Fibroblast of skin of left biceps (primary cell): ENCODE measurements around the gene HHAT.
"Not testable (repeated sequence)": the region's sequence is repeated elsewhere in the genome, so short reads cannot be mapped to it uniquely, and the experiment has no call there.

Experiments
- DNase-seq, 2 experiments: peaks; one replicate each; pipeline ENCODE4 v3.0.0-alpha.2; 2013; ENCODE audit warnings: low read depth in 2 of 2

Gene HHAT

DNA sequence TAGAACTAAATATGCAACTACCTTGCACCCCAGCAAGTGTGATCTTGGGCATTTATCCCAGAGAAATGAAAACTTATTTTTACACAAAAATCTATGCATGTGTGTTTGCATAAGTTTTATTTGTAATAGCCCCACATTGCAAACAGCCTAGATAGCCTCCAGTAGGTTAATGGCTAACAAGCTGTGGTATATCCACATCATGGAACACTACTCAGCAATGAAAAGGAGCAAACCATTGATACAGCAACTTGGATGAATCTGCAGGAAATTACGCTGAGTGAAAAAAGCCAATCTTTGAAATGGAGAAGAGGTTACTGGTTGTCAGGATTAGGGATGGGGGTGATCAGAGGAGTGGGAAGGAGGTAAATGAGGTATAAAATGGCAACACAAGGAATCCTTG lies 67.8 kb downstream of the HHAT start:
- DNase-seq: no peak

DNA sequence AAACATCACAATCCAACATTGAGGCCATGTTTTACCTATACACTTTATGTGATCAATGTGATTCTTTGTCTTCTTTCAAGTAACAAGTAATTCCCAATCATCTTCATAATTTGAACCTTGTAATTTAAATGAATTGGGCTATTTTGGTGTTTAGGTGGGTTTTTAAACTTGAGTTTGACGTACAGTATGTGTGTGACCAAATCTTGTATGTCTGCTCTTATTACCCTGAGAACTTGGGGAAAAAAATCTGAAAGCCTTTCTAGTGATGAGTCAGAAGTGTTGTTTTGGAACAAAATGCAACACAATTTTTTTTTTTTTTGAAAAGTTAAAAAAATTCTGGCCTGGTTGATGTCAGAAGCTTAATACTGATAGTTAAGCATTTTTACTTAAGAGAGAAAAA lies 68.5 kb downstream of the HHAT start:
- no peak for DNase-seq

GRCh38 chr1:210397681-210398080 lies 69.0 kb downstream of the HHAT start:
- DNase-seq: no peak

- no peak for DNase-seq
Observed at GRCh38 chr1:210398466-210398865, 69.8 kb downstream of the HHAT start.

DNA sequence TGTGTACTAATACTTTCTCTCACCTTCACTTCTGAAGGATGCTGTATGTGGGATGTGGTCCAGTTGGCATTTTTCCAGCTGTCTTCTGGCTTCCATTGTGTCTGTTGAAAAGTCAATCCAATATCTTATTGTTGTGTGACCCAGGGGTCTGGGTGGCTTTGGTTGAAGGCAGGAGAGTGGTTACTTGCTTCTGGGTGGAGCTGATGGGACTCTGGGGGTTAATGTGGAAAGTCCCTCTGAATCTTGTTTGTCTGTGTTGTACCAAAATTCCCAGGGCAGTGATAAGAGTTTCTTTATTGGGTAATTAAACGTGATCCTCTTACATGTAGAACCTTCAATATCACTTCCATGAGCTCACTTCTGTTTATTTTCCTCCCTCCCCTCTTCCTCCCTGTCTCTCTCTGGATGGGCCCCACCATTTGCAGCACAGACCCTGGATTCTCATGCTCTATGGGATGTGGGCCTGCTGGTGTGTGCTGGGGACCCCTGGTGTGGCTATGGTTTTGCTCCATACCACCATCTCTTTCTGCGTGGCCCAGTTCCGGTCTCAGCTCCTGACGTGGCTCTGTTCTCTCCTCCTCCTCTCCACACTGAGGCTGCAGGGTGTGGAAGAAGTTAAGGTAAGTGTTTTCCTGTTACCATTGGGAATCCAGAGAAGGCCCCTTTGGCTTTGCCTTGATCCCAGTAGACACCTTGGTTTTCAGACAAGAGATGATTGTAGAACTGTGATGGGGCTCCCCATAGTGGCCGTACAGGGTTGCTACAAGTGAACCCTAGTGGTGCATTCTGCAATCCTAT lies 71.5 kb downstream of the HHAT start:
- peak in 1 of 2 experiments; percentile 34 for DNase-seq

DNA sequence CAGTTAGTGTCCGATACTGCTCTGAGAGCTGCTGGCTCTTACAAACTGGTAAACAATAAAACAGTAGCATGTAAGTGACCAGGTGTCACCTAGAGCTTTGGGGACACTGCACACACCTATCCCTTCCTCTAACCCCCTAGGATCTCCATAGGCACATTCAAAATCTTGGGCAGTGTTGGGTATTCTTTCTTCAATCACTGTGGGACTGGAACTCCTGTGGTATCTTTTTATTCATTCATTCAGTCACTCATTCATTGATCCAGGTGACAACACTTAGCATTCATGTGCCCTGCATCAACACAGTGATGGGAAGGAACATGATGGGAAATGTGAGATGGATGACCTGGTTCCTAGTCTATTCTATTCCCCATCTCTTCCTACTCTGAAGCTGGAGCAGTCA lies 73.9 kb downstream of the HHAT start:
- DNase-seq: no peak

DNA sequence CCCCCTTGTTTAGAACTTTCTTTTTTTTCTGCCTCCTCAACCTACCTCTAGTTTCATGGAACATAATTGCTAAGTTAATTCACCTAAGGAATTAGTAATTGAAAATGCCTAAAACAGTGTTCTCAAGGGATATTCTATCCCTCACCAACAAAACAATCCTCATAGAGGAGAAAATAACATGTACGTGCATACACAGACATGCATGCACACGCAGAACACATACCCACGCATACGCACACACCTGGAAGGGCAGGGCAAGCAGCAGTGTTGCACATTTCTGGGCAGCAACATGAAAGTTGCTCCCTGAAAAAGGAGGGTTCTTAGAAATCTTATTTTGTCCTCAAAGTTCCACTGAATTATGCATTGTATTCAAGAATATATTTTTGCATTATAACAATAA lies 76.6 kb downstream of the HHAT start:
- no peak for DNase-seq

DNA sequence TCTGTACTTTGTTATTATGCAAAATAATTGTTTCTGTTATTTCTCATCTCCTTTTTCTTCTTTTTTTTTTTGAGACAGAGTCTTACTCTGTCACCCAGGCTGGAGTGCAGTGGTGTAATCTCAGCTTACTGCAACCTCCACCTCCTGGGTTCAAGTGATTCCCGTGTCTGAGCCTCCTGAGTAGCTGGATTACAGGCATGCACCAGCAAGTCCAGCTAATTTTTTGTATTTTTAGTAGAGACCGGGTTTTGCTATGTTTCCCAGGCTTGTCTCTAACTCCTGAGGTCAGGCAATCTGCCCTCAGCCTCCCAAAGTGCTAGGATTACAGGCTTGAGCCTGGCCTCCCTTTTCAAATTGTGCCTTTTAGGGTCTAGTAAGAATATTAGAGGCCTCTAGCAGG lies 77.6 kb downstream of the HHAT start:
- DNase-seq: not testable (repeated sequence)

GRCh38 chr1:210407207-210407886 lies 78.6 kb downstream of the HHAT start:
- DNase-seq: no peak

DNA sequence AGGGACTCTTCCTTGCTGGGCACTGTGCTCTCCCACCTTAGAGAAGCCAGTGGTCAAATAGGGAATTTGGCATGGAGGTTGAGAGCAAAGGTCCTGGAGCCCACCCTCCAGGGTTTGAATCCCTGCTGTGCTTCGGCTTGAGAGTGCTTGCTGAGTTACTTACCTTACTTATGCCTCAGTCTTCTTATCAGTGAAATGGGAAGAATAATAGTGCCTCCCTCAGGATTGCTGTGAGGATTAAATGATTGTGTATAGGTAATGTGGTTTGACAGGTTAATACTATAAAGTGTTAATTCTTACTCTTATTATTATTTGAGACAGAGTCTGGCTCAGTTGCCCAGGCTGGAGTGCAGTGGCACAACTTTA lies 79.2 kb downstream of the HHAT start:
- no peak for DNase-seq

DNA sequence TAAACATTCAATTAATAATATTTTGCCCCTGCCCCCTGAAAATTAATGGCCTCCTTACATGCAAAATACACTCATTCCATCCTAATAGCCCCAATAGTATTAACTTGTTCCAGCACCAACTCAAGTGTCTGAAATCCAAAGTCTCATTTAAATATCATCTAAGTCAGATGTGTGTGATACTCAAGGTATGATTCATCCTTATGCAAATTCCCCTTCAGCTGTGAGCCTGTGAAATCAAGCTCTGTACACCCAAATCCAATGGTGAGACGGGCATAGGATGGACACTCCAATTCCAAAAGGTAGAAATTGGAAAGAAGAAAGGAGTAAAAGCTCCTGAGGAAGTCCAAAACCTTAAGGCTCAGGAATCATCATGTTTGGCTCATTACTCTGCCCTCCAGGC lies 83.5 kb downstream of the HHAT start:
- no peak for DNase-seq

GRCh38 chr1:210413951-210414350 lies 85.2 kb downstream of the HHAT start:
- no peak for DNase-seq

GRCh38 chr1:210415846-210416448 lies 87.2 kb downstream of the HHAT start:
- no peak for DNase-seq

- DNase-seq: no peak
Observed at GRCh38 chr1:210416681-210417080, 88.0 kb downstream of the HHAT start.

DNA sequence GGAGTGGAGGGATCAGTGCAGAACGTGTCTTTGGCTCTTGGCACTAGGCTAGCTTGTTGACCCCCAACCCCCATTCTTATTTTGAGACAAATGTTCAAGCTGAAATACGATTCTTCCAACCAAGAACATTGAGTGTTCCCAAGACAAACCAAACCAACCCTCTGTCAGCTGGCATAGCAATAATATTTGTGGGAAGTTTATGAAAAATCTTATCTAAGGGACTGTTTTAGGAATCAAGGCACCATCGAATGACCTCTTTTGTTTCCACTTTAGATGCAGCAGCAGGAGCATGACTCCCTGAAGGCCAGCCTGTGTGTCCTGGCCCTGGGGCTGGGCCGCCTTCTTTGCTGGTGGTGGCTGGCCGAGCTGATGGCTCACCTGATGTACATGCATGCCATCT lies 89.2 kb downstream of the HHAT start:
- no peak for DNase-seq

- no peak for DNase-seq
Observed at GRCh38 chr1:210418863-210419650, 90.4 kb downstream of the HHAT start.

DNA sequence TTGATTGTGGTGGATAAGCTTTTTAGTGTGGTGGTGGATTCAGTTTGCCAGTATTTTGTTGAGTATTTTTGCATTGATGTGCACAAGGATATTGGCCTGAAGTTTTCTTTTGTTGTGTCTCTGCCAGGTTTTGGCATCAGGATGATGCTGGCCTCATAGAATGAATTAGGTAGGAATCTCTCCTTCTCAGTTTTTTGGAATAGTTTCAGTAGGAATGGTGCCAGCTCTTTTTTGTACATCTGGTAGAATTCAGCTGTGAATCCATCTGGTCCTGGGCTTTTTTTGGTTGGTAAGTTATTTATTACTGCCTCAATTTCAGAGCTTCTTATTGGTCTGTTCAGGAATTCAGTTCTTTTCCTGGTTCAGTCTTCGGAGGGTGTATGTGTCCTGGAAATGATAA lies 98.0 kb downstream of the HHAT start:
- DNase-seq: not testable (repeated sequence)

- DNase-seq: no peak
Observed at GRCh38 chr1:210428696-210429095, 100.0 kb downstream of the HHAT start.

DNA sequence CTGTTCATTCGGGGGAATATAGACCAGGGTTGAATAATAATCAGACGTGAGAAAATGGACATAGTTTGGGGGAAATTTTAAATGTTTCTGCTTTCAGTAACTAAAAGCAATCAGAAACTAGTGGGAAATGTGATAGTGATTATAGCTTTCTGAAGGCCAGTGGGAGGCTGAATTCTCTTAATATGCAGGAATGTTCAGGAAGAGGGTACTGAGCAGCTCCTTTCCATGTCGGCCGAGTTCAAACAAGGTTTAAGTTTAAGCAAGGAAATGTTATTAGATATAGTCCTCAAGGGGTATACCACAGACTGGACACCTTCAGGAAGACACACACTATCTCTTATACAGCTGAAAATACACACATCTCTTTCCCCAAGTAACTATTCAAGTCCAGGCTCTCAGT lies 105.5 kb downstream of the HHAT start:
- DNase-seq: no peak

- no peak for DNase-seq
Observed at GRCh38 chr1:210437111-210437510, 108.4 kb downstream of the HHAT start.

GRCh38 chr1:210437781-210438180 lies 109.1 kb downstream of the HHAT start:
- no peak for DNase-seq
